Epidermal melanocyte (primary cell): ENCODE data around the gene ZNF92.
"Not testable (repeated sequence)": the region's sequence is repeated elsewhere in the genome, so short reads cannot be mapped to it uniquely, and the experiment has no call there.

Experiments
- DNase-seq: peaks from one replicate; pipeline ENCODE4 v3.0.0; 2011; ENCODE audit warnings: low spot score; ENCODE audit not compliant: insufficient read length

Gene ZNF92

GRCh38 chr7:65373608-65374351 lies at the start of gene ZNF92:
Gene ZNF92, plus strand, starts transcription at chr7:65373855. Its CDS starts 143 bp downstream, at chr7:65373998.
- DNase-seq: peak; percentile 81

- no peak for DNase-seq
Measured at GRCh38 chr7:65325793-65326432, 47.7 kb upstream of the ZNF92 start.

- DNase-seq: no peak
Measured at GRCh38 chr7:65338346-65338745, 35.3 kb upstream of the ZNF92 start.

- DNase-seq: no peak
Measured at GRCh38 chr7:65339257-65339656, 34.4 kb upstream of the ZNF92 start.

- no peak for DNase-seq
Measured at GRCh38 chr7:65342723-65343629, 30.7 kb upstream of the ZNF92 start.

GRCh38 chr7:65344541-65344940 lies 29.1 kb upstream of the ZNF92 start:
- not testable (repeated sequence) for DNase-seq

GRCh38 chr7:65354263-65354662 lies 19.4 kb upstream of the ZNF92 start:
- DNase-seq: no peak

- DNase-seq: no peak
Measured at GRCh38 chr7:65369843-65370242, 3.8 kb upstream of the ZNF92 start.

GRCh38 chr7:65371468-65371867 lies 2.2 kb upstream of the ZNF92 start:
- DNase-seq: peak; percentile 26

- DNase-seq: no peak
Measured at GRCh38 chr7:65379318-65379717, 5.7 kb downstream of the ZNF92 start.

- no peak for DNase-seq
Measured at GRCh38 chr7:65381742-65382141, 8.1 kb downstream of the ZNF92 start.

GRCh38 chr7:65382452-65382851 lies 8.8 kb downstream of the ZNF92 start:
- DNase-seq: no peak

GRCh38 chr7:65387891-65388290 lies 14.2 kb downstream of the ZNF92 start:
- DNase-seq: no peak

- no peak for DNase-seq
Measured at GRCh38 chr7:65390588-65390987, 16.9 kb downstream of the ZNF92 start.

- no peak for DNase-seq
Measured at GRCh38 chr7:65397730-65398142, 24.1 kb downstream of the ZNF92 start.

GRCh38 chr7:65398671-65399070 lies 25.0 kb downstream of the ZNF92 start:
- not testable (repeated sequence) for DNase-seq

- not testable (repeated sequence) for DNase-seq
Measured at GRCh38 chr7:65399101-65399500, 25.4 kb downstream of the ZNF92 start.

- no peak for DNase-seq
Measured at GRCh38 chr7:65404020-65404419, 30.4 kb downstream of the ZNF92 start.

- DNase-seq: not testable (repeated sequence)
Measured at GRCh38 chr7:65406706-65407105, 33.1 kb downstream of the ZNF92 start.

GRCh38 chr7:65409363-65409762 lies 35.7 kb downstream of the ZNF92 start:
- no peak for DNase-seq

GRCh38 chr7:65411249-65411648 lies 37.6 kb downstream of the ZNF92 start:
- no peak for DNase-seq

- DNase-seq: no peak
Measured at GRCh38 chr7:65422670-65423069, 49.0 kb downstream of the ZNF92 start.
